K562 (cell line): ENCODE data around the gene CD164L2. TPM values are rescaled to one million over a fixed set of nuclear protein-coding genes. Genes with fewer than 3 reads are reported as not detected.
A peak's percentile ranks its signal among the peaks of the same experiment; 100 is the strongest.

Experiments
- BACH1 ChIP-seq: fragments of 200-800 bp; sonication (Bioruptor generic); IDR thresholded peaks from 2 replicates; pipeline ENCODE4 v1.6.1; 2016; ENCODE audit warnings: missing genetic modification characterization, missing compliant biosample characterization
- BRD4 ChIP-seq: fragments of 200-600 bp; sonication (generic); IDR thresholded peaks from 2 replicates; pipeline ENCODE4 v1.6.1; 2017; ENCODE audit warnings: inconsistent platforms
- CAMTA2 ChIP-seq: fragments of 250-450 bp; sonication (Bioruptor Pico); conservative IDR thresholded peaks from 2 replicates; pipeline ENCODE4 v1.5.1; 2022
- CBX2 ChIP-seq: fragments of 200-600 bp; sonication (generic); IDR thresholded peaks from one replicate; pipeline ENCODE4 v1.6.1; 2012; ENCODE audit warnings: mild to moderate bottlenecking, low read length, inconsistent platforms; ENCODE audit not compliant: insufficient read depth, poor library complexity, severe bottlenecking
- CBX3 ChIP-seq, 2 experiments: IDR thresholded peaks; 1 replicate in 1 of 2; 2 replicates in 1 of 2; pipeline ENCODE4 v1.6.1; 2012; ENCODE audit warnings: inconsistent platforms in 2 of 2, low read length in 2 of 2, borderline replicate concordance in 1 of 2, control low read depth in 1 of 2
- CBX5 ChIP-seq: IDR thresholded peaks from 2 replicates; pipeline ENCODE4 v1.6.1; 2014; ENCODE audit warnings: low read depth, borderline replicate concordance
- CHCHD3 ChIP-seq: fragments of 250-450 bp; sonication (Bioruptor Pico); IDR thresholded peaks from 2 replicates; pipeline ENCODE4 v2.1.2; 2022; ENCODE audit warnings: mild to moderate bottlenecking
- CREM ChIP-seq: IDR thresholded peaks from 2 replicates; pipeline ENCODE4 v1.6.1; 2014; ENCODE audit warnings: antibody characterized with exemption, low read depth
- CSDE1 ChIP-seq, 2 experiments: fragments of 450-650 bp; IDR thresholded peaks; 2 replicates each; pipeline ENCODE4 v1.6.1; 2016; ENCODE audit warnings: mild to moderate bottlenecking in 1 of 2
- CTBP1 ChIP-seq: fragments of 450-650 bp; IDR thresholded peaks from 2 replicates; pipeline ENCODE4 v1.6.1; 2016; ENCODE audit warnings: borderline replicate concordance
- DMBX1 ChIP-seq: fragments of 250-450 bp; sonication (Bioruptor Pico); IDR thresholded peaks from 2 replicates; pipeline ENCODE4 v1.8.0; 2022; ENCODE audit warnings: inconsistent platforms, mild to moderate bottlenecking, moderate library complexity, borderline replicate concordance
- ETS2 ChIP-seq: IDR thresholded peaks from 2 replicates; pipeline ENCODE4 v1.6.1; 2016; ENCODE audit warnings: borderline replicate concordance, missing genetic modification characterization, mild to moderate bottlenecking, moderate library complexity, missing compliant biosample characterization; ENCODE audit not compliant: poor library complexity, severe bottlenecking
- HDGF ChIP-seq: fragments of 450-650 bp; IDR thresholded peaks from 2 replicates; pipeline ENCODE4 v1.6.1; 2016
- HNRNPK ChIP-seq: fragments of 200-400 bp; formaldehyde crosslinking; IDR thresholded peaks from one replicate; pipeline ENCODE4 v1.6.1; 2018; ENCODE audit warnings: mild to moderate bottlenecking, low read depth, low read length; ENCODE audit not compliant: poor library complexity, severe bottlenecking
- JUN ChIP-seq, 2 experiments: sonication (generic) in 1 of 2; formaldehyde crosslinking in 1 of 2; IDR thresholded peaks; 2 replicates each; pipeline versions ENCODE4 v1.6.1 to v1.8.0; 2012 to 2022; ENCODE audit warnings: borderline replicate concordance in 2 of 2, mild to moderate bottlenecking in 2 of 2, improper control_type of control experiment in 1 of 2, low read depth in 1 of 2, low read length in 1 of 2, missing genetic modification reagents in 1 of 2
- PHF21A ChIP-seq: fragments of 450-650 bp; IDR thresholded peaks from 2 replicates; pipeline ENCODE4 v1.6.1; 2017; ENCODE audit warnings: low read depth, borderline replicate concordance
- POU5F1 ChIP-seq: fragments of 150-350 bp; IDR thresholded peaks from 2 replicates; pipeline ENCODE4 v1.6.1; 2014; ENCODE audit warnings: borderline replicate concordance, low read length, low read depth, mild to moderate bottlenecking; ENCODE audit not compliant: partially characterized antibody
- PURB ChIP-seq: sonication (generic); formaldehyde crosslinking; IDR thresholded peaks from 2 replicates; pipeline ENCODE4 v1.9.0; 2021; ENCODE audit warnings: low read depth, mild to moderate bottlenecking, missing genetic modification reagents
- SAFB2 ChIP-seq: fragments of 200-400 bp; formaldehyde crosslinking; IDR thresholded peaks from 2 replicates; pipeline ENCODE4 v1.6.1; 2018; ENCODE audit warnings: borderline replicate concordance, low read length, low read depth, moderate library complexity; ENCODE audit not compliant: severe bottlenecking
- SMARCC2 ChIP-seq: fragments of 450-650 bp; IDR thresholded peaks from 2 replicates; pipeline ENCODE4 v1.6.1; 2017; ENCODE audit warnings: antibody characterized with exemption, moderate library complexity, mild to moderate bottlenecking, low read depth
- SNAPC5 ChIP-seq: fragments of 250-450 bp; sonication (Bioruptor Pico); IDR thresholded peaks from 2 replicates; pipeline ENCODE4 v1.8.0; 2021; ENCODE audit warnings: moderate library complexity, mild to moderate bottlenecking, inconsistent platforms
- SOX6 ChIP-seq: fragments of 450-650 bp; IDR thresholded peaks from 2 replicates; pipeline ENCODE4 v1.6.1; 2014; ENCODE audit warnings: mild to moderate bottlenecking
- TRIM24 ChIP-seq, 2 experiments: fragments of 450-650 bp; IDR thresholded peaks; 2 replicates each; pipeline ENCODE4 v1.6.1; 2016
- U2AF2 ChIP-seq: fragments of 200-400 bp; formaldehyde crosslinking; optimal IDR thresholded peaks from 2 replicates; pipeline ENCODE3; 2017; ENCODE audit warnings: low read depth, mild to moderate bottlenecking, low read length
- XRCC5 ChIP-seq: fragments of 200-400 bp; formaldehyde crosslinking; IDR thresholded peaks from 2 replicates; pipeline ENCODE4 v1.6.1; 2017; ENCODE audit warnings: low read depth, mild to moderate bottlenecking, low read length
- ZBTB17 ChIP-seq: fragments of 450-650 bp; formaldehyde crosslinking; IDR thresholded peaks from 2 replicates; pipeline ENCODE4 v1.4.0; 2020; ENCODE audit warnings: mild to moderate bottlenecking
- ZEB2 ChIP-seq: fragments of 450-650 bp; IDR thresholded peaks from 2 replicates; pipeline ENCODE4 v1.6.1; 2016
- ZNF134 ChIP-seq: fragments of 250-450 bp; sonication (Bioruptor Pico); conservative IDR thresholded peaks from 2 replicates; pipeline ENCODE4 v1.4.0; 2020
- ZNF165 ChIP-seq: fragments of 250-450 bp; sonication (Bioruptor Pico); IDR thresholded peaks from 2 replicates; pipeline ENCODE4 v1.4.0; 2020; ENCODE audit warnings: borderline replicate concordance
- ZNF512 ChIP-seq: IDR thresholded peaks from 2 replicates; pipeline ENCODE4 v1.6.1; 2016; ENCODE audit warnings: missing genetic modification characterization, missing compliant biosample characterization
- ZNF561 ChIP-seq: fragments of 450-650 bp; formaldehyde crosslinking; conservative IDR thresholded peaks from 2 replicates; pipeline ENCODE4 v1.4.0; 2020; ENCODE audit warnings: mild to moderate bottlenecking, moderate library complexity
- polyA plus RNA-seq, 8 experiments: library from polyadenylated mRNA; depleted of rRNA in 4 of 8; stranded (reverse) in 5 of 8; unstranded in 3 of 8; fragments of >200 nt; fragmentation: Nextera tagmentation in 2 of 8; fragmentation: Illumina TruSeq in 1 of 8; extraction: Ambion mirVana in 2 of 8; extraction: Trizol in 1 of 8; gene quantifications; 2 replicates each; pipeline versions ENCODE4 v1.2.1 to v1.2.3, GENCODE V29; 2011 to 2014; ENCODE audit warnings: inconsistent platforms in 1 of 8, missing spikeins in 1 of 8
- total RNA-seq, 7 experiments: library from RNA; depleted of rRNA in 6 of 7; stranded (reverse); fragments of >200 nt in 6 of 7; fragmentation: Illumina TruSeq in 2 of 7; extraction: Trizol in 2 of 7; gene quantifications; 2 replicates each; pipeline versions ENCODE4 v1.2.1 to v1.2.3, GENCODE V29; 2011 to 2021; ENCODE audit warnings: low replicate concordance in 1 of 7

The CD164L2 gene
- total and polyA plus RNA-seq, 9 of the 15 experiments (the other 6 are each of a cell fraction or from before 2014, with no cell fraction given) = 0.08 to 0.92 (median 0.38) TPM; not detected in 1

- TF ChIP-seq SNAPC5 (CRISPR knock-in tag) (no peak), CSDE1 (IDR thresholded peaks at IDR 0.05) (no peak), CBX2 (no peak), BACH1 (tag) (no peak), PHF21A (peak; percentile 83; the same call in 1 of the 2 replicates), SMARCC2 (peak; percentile 53; the same call in 1 of the 2 replicates), ZEB2 (no peak), U2AF2 (no peak), CBX5 (no peak), ZNF512 (tag) (no peak), CTBP1 (peak; percentile 87), HNRNPK (no peak), PURB (CRISPR knock-in tag) (no peak), CHCHD3 (CRISPR knock-in tag) (no peak), ZNF165 (CRISPR knock-in tag) (no peak), HDGF (no peak; the same call in 1 of the 2 replicates), XRCC5 (no peak), JUN (IDR thresholded peaks at IDR 0.05; ENCODE audit: borderline replicate concordance, low read depth, low read length) (peak; percentile 92), JUN (CRISPR knock-in tag; IDR thresholded peaks at IDR 0.05; ENCODE audit: borderline replicate concordance) (no peak), ETS2 (tag) (no peak), SOX6 (0 out of 2 replicates have a peak, but pooled peaks have one; percentile 36), CBX3 (IDR thresholded peaks at IDR 0.05; ENCODE audit: borderline replicate concordance in 1 of 2, low read length in 2 of 2) (peak in 1 of 2 experiments; percentile 52; a peak in 1 of 3 replicates), ZNF561 (CRISPR knock-in tag) (no peak), BRD4 (no peak; the same call in 1 of the 2 replicates), ZBTB17 (CRISPR knock-in tag) (no peak), TRIM24 (IDR thresholded peaks at IDR 0.05) (peak; percentile 50 to 66), DMBX1 (CRISPR knock-in tag) (0 out of 2 replicates have a peak, but pooled peaks have one; percentile 43), ZNF134 (no peak), CAMTA2 (CRISPR knock-in tag) (no peak), POU5F1 (no peak), CREM (peak; percentile 92), SAFB2 (no peak)
Measured at GRCh38 chr1:27392096-27392777, 9.1 kb upstream of the CD164L2 start, which contains the start of gene GPR3 (continued).
